ENCODE measurements around the gene KIF4A.
"Not testable (repeated sequence)": the region's sequence is repeated elsewhere in the genome, so short reads cannot be mapped to it uniquely, and the experiment has no call there.

Gene KIF4A, protein sequence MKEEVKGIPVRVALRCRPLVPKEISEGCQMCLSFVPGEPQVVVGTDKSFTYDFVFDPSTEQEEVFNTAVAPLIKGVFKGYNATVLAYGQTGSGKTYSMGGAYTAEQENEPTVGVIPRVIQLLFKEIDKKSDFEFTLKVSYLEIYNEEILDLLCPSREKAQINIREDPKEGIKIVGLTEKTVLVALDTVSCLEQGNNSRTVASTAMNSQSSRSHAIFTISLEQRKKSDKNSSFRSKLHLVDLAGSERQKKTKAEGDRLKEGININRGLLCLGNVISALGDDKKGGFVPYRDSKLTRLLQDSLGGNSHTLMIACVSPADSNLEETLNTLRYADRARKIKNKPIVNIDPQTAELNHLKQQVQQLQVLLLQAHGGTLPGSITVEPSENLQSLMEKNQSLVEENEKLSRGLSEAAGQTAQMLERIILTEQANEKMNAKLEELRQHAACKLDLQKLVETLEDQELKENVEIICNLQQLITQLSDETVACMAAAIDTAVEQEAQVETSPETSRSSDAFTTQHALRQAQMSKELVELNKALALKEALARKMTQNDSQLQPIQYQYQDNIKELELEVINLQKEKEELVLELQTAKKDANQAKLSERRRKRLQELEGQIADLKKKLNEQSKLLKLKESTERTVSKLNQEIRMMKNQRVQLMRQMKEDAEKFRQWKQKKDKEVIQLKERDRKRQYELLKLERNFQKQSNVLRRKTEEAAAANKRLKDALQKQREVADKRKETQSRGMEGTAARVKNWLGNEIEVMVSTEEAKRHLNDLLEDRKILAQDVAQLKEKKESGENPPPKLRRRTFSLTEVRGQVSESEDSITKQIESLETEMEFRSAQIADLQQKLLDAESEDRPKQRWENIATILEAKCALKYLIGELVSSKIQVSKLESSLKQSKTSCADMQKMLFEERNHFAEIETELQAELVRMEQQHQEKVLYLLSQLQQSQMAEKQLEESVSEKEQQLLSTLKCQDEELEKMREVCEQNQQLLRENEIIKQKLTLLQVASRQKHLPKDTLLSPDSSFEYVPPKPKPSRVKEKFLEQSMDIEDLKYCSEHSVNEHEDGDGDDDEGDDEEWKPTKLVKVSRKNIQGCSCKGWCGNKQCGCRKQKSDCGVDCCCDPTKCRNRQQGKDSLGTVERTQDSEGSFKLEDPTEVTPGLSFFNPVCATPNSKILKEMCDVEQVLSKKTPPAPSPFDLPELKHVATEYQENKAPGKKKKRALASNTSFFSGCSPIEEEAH

DNA sequence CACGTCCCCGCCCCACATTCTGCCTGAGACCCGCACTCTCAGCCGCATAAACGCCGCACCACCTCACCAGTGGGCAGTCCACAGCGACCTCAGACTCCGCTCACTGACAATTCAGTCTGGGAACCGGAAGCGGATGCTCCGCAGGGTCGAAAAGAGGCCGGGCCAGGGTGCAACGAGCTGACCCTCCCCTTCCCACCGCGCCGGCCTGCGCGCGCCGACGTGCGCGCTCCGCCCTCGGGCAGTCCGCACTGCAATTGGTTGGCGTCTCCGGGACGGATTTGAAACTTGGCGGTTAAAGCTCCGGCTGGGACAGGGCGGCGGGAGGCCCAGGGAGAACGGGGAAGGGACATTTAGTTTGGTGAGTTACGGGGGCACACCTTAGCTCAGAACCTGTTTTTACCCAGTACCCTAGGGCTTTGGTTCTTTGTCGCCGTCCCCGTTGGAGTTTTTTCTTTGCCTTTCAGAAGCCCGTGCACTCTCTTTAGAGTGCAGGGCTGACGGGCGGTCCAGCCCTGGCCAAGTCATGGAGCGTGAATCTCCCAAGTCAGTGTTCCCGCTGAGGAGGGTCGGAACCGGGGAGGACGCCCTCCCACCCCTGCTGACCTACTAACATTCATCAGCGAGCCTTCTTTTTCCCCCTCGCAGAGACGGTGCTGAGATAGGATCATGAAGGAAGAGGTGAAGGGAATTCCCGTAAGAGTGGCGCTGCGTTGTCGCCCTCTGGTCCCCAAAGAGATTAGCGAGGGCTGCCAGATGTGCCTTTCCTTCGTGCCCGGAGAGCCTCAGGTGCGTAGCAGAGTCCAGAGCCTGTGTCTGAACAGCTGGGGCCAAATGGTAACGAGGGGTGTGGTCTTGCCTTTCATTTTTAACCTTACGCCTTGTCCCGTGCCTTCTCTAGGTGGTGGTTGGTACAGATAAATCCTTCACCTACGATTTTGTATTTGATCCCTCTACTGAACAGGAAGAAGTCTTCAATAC, at the start of gene KIF4A, which contains the start of gene PDZD11:
KIF4A (plus strand) TSS at position 312 of the 978 bp plus-strand sequence; CDS start at position 667, 355 bp downstream.
PDZD11 (minus strand) TSS at position 135 of the 978 bp plus-strand sequence. CDS start 586 bp downstream, outside the sequence.
- DNase-seq, result peak; percentile 59

GRCh38 chrX:70240751-70241150, 49.2 kb upstream of the KIF4A start:
- DNase-seq, result no peak

GRCh38 chrX:70241501-70241900, 48.4 kb upstream of the KIF4A start:
- no peak for DNase-seq

DNA sequence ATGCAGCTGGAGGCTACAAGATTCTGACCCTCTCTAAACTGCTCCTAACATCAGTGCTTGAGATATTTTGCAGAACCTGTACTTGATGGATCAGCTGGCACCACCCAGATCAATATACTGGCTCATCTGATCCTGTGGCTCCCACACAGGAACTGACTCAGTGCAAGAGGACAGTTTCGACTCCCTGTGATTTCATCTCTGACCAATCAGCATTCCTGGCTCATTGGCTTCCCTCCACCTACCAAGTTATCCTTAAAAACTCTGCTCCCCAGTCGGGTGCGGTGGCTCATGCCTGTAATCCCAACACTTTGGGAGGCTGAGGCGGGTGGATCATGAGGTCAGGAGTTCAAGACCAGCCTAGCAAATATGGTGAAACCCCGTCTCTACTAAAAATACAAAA, 46.3 kb upstream of the KIF4A start:
- not testable (repeated sequence) for DNase-seq

- no peak for DNase-seq
These were observed 45.0 kb upstream of the KIF4A start for GRCh38 chrX:70244881-70245280.

- DNase-seq, result no peak
These were observed 42.7 kb upstream of the KIF4A start for GRCh38 chrX:70247252-70247651.

DNA sequence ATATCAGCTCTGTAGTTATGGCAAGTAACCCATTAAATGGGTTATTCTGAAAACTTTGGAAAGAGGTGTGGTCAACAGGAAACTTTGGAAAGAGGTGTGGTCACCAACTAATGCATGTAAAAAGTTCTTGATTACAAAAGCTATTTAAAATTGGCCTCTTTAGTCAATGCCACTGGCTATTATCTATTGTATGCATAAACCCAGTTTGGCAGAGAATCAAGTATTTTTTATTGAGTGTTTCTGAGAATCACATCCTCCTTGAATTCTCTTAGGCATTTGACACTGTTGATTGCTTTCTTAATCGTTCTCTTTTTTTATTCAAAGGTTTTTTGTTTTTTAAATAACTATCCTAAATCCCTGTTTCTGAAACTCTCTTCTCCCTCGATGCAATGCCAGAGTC, 37.4 kb upstream of the KIF4A start:
- DNase-seq, result no peak

GRCh38 chrX:70253377-70254062, 36.4 kb upstream of the KIF4A start:
- DNase-seq, result peak; percentile 10

DNA sequence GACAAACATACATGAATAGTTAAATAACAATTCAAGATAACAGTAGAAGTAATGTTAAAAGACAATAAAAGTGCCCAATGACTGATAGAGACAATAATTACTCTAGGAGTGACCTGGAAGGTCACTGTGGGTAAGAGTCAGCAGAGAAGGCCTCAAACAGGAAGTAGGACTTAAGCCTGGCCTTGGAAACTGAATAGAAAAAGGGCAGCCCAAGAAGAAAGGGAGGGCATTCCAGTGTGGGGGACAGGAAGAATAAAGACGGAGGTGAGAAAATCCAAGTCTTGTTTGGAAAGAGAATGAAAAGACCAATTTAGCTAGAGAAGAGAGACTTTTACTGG, 35.9 kb upstream of the KIF4A start:
- no peak for DNase-seq

- no peak for DNase-seq
These were observed 35.0 kb upstream of the KIF4A start for GRCh38 chrX:70254909-70255308.

DNA sequence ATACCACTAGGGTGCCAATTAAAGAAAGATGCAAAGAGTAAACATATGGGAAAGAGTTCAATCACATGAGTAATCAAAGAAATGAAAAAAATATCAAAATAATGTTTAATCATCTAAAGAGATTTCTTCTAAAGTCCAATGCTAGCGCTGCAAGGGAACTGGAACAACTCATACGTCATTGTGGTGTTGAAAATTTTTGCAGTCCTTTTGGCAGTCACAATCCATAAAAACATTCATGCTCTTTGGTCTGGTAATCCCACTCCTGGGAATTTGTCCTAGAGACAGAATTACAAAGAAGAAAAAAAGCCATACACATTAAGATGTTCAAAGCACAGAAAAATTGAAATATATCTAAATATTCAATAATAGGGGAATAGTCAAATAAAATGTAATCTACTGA, 34.5 kb upstream of the KIF4A start:
- DNase-seq, result no peak

DNA sequence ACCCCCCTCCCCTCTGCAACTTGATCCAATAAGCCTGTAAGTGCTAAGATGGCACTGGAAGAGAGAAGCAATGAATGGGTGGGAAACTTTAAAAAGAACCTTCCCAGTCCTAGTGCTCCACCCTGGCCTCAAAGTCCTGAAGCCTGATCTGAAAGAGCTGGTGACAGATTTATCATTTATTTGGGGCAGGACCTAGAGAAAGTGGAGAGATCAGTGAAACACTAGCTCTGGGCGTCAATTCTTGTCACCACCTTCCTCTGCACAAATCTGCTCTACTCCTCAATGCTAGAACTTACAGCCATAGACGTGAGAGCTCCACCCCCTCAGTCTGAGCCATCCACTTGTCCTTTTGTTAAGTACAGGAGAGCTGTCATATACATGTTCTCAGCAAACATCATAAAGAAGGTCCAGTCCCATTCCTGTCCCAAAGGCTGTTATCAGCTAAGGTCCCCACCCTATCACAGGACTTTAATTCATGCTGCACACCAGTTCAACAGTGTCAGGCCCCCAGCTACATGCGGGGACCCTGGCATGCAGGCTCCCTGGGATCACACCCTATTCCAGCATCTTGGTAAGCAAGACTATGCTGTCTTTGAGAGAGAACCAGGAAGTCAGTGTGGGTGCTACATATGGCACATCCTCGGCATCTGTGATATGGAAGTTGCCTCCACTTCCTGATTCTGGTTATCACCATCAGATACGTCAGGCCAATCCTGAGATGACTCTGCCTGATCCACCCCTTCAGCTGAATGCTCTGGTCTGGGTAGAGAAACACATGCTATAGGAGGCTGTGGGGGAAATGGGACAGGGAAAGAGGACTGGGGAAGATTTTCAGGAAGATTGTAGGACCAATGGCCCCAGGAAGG, 32.2 kb upstream of the KIF4A start:
- DNase-seq, result no peak

DNA sequence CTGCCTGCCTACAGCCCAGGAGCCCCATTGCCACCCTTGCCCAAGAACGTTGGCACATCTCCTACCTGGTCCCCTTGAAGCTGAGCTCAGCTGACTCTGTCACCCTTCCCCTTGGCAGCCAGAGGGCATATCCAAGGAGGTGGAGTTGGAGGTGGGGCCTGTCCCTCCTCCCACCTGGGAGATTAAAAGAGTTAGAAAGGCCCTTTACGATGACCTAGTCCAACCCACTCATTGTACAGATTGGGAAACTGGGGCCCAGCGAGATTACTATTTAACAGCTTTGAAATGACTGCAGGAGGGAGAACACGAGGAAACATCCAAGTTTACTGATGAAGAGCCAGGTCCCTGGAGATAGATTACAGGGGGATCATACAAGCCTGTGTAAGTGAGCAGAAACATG, 29.8 kb upstream of the KIF4A start, which contains the start of gene P2RY4:
P2RY4 (minus strand) TSS at position 101 of the 400 bp plus-strand sequence. CDS start 580 bp downstream, outside the sequence.
- DNase-seq, result no peak

- DNase-seq, result peak; percentile 25
These were observed 26.8 kb upstream of the KIF4A start for GRCh38 chrX:70262952-70263567.

GRCh38 chrX:70264784-70265183, 25.1 kb upstream of the KIF4A start:
- no peak for DNase-seq

GRCh38 chrX:70268034-70268433, 21.9 kb upstream of the KIF4A start, which contains the start of gene ARR3:
Gene ARR3, plus strand, starts transcription at chrX:70268334. Its CDS starts 1,052 bp downstream, at chrX:70269386.
- no peak for DNase-seq

GRCh38 chrX:70274029-70274428, 15.9 kb upstream of the KIF4A start:
- DNase-seq, result not testable (repeated sequence)

DNA sequence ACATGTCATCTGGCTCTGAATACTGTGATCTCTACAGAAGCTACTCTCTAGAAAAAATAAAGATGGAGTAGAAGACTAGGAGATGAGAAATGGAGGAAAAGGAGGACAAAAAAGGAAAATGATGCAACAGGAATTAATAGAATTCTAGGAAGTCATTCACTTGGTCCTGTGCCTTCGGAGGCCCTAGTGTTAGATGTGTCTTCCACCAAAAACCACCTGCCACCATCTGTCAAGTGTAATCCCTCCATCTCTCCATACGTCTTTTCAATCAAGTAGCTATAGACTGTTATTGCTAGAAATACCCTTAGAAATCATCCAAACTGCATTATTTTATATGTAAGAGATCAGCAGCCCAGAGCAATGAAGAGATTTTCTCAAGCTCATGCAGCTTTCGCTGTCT, 10.8 kb upstream of the KIF4A start:
- DNase-seq, result no peak

DNA sequence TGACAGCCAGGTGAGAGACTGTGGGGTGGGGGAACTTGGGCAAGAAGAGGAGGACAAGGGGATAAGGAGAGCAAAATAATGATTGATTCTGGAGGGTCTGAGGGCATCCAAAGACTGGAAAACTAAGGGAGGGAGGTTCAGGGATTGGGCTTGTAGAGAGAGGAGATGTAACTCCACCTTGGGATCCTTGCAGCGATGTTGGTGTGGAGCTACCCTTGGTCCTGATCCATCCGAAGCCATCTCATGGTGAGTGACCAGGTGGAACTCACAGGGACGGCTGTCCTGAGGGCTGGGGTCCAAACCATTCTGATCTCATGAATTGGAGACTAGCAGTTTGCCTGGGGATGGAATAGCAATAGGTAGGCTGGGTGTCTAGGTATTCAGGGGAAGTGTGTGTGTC, 9.3 kb upstream of the KIF4A start:
- DNase-seq, result no peak

Measured in NCI-H510A (cell line).